NCI-H2029 (cell line): ENCODE measurements around the gene SEC22A.

Experiments
- DNase-seq: peaks from one replicate; lab custom pipeline; 2025; lab: John Stamatoyannopoulos, UW

SEC22A gene

GRCh38 chr3:123263941-123264340, 62.2 kb downstream of the SEC22A start:
- no peak for DNase-seq

GRCh38 chr3:123267821-123268220, 66.1 kb downstream of the SEC22A start:
- no peak for DNase-seq

- DNase-seq, result no peak
These were observed 69.1 kb downstream of the SEC22A start for GRCh38 chr3:123270818-123271217.

- DNase-seq, result no peak
These were observed 69.9 kb downstream of the SEC22A start for GRCh38 chr3:123271466-123272159.

- no peak for DNase-seq
These were observed 70.8 kb downstream of the SEC22A start for GRCh38 chr3:123272547-123272946.

- no peak for DNase-seq
These were observed 73.9 kb downstream of the SEC22A start for GRCh38 chr3:123275691-123276090.

- DNase-seq, result no peak
These were observed 74.7 kb downstream of the SEC22A start for GRCh38 chr3:123276346-123277006.

- DNase-seq, result no peak
These were observed 75.4 kb downstream of the SEC22A start for GRCh38 chr3:123277106-123277505.

- no peak for DNase-seq
These were observed 76.7 kb downstream of the SEC22A start for GRCh38 chr3:123278446-123278845.

GRCh38 chr3:123279121-123279520, 77.4 kb downstream of the SEC22A start:
- no peak for DNase-seq

- DNase-seq, result no peak
These were observed 79.7 kb downstream of the SEC22A start for GRCh38 chr3:123281406-123281805.

- DNase-seq, result no peak
These were observed 80.2 kb downstream of the SEC22A start for GRCh38 chr3:123281929-123282328.

GRCh38 chr3:123282461-123282860, 80.7 kb downstream of the SEC22A start:
- DNase-seq, result no peak

- no peak for DNase-seq
These were observed 81.3 kb downstream of the SEC22A start for GRCh38 chr3:123283074-123283473.

- DNase-seq, result no peak
These were observed 82.1 kb downstream of the SEC22A start for GRCh38 chr3:123283657-123284398.

GRCh38 chr3:123284399-123285010, 82.8 kb downstream of the SEC22A start:
- DNase-seq, result no peak

- DNase-seq, result no peak
These were observed 83.3 kb downstream of the SEC22A start for GRCh38 chr3:123285066-123285465.

- no peak for DNase-seq
These were observed 83.7 kb downstream of the SEC22A start for GRCh38 chr3:123285479-123285878.

GRCh38 chr3:123285931-123286307, 84.2 kb downstream of the SEC22A start:
- DNase-seq, result no peak

- DNase-seq, result no peak
These were observed 84.7 kb downstream of the SEC22A start for GRCh38 chr3:123286308-123287023.

GRCh38 chr3:123287051-123287961, 85.6 kb downstream of the SEC22A start:
- no peak for DNase-seq
